BJ (cell line): ENCODE data around the gene GPA33. TPM values are rescaled to one million over a fixed set of nuclear protein-coding genes. Genes with fewer than 3 reads are reported as not detected.
"Not testable (repeated sequence)": the region's sequence is repeated elsewhere in the genome, so short reads cannot be mapped to it uniquely, and the experiment has no call there.

Source experiments
- CTCF ChIA-PET: fragments of 350-600 bp; formaldehyde crosslinking; extraction: SDS; loops from one replicate; lab custom pipeline; 2021; ENCODE audit warnings: antibody characterized with exemption, inconsistent platforms; lab: Yijun Ruan, JAX
- POLR2A ChIA-PET: fragments of 300-600 bp; sonication (Branson Sonifier 250); formaldehyde crosslinking; extraction: SDS; loops from one replicate; lab custom pipeline; 2021; ENCODE audit warnings: antibody characterized with exemption; lab: Charles Lee
- DNase-seq: peaks from one replicate; pipeline ENCODE4 v3.0.0-alpha.2; 2011; ENCODE audit warnings: low read depth
- H3K27me3 ChIP-seq: 2 replicates; pipeline ENCODE4 v1.6.0; 2011; ENCODE audit warnings: low read length; ENCODE audit not compliant: control insufficient read depth, insufficient read depth
- H3K36me3 ChIP-seq: 2 replicates; pipeline ENCODE4 v1.5.1; 2011; ENCODE audit warnings: low read length; ENCODE audit not compliant: control insufficient read depth, insufficient read depth
- H3K4me3 ChIP-seq: 2 replicates; pipeline ENCODE4 v1.5.1; 2011; ENCODE audit warnings: low read depth, mild to moderate bottlenecking, control low read depth, low read length
- CTCF ChIP-seq: IDR thresholded peaks from 2 replicates; pipeline ENCODE4 v1.5.1; 2011; ENCODE audit warnings: low read depth, mild to moderate bottlenecking, control low read depth, inconsistent platforms, low read length, moderate library complexity; ENCODE audit not compliant: insufficient read depth
- polyA plus RNA-seq: library from polyadenylated mRNA; depleted of rRNA; stranded (reverse); fragments of >200 nt; gene quantifications from 2 replicates; pipeline ENCODE4 v1.2.3, GENCODE V29; 2011

The GPA33 gene
- polyA plus RNA-seq, 1 experiment, result not detected

DNA sequence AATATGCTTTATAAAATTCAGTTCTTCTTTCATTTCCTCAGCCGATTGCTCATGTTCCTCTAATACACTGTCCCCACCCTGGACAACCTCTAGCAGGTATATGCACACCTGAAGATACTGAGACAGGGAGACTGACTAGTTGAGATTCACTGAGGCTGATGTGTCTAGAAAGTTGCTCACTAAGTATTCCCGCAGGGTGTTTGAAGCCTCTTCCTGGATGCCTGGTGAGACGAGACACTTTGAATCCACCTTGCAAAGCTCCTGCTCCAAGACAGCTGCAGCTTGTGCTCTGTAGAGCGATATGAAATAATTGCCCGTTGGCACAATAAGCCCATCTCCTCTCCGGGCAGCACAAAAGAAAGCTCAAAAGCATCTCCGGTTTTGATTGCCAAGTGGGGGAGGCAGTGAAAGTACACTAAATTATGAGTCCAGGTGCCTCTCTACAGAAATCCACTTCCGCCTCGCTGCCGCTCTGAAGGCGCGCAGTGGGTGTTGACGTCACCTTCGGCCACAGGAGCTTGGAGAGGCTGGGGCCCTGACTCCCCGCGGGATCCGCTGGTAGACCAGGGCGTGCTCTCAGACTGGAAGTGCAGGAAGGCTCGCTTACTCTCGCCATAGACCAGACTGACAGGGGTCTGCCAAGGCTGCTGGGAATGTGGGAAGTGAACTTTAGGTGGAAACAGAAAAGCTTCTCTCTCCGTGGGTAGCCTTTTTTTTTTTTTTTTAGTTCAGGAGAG, 46.3 kb downstream of the GPA33 start:
- POLR2A ChIA-PET, result no interaction called here

DNA sequence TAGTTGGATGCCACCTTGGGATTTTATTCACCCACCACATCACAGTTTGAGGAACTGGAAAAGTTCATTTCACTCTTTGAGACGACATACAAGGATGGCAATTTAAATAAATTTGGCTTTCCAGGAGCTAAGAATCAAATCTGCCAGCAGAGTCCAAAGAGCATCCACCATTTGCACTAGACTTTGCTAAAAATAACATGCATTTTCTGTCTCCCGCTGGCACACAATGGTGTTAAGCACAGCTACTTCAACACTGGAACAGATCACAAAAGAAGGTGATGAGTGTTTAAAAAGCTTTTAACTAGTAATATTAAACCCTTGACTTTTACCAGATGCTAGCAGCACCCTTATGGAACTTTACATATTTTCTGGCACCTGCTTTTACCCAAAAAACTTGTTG, 56.5 kb downstream of the GPA33 start:
- CTCF ChIA-PET, result no interaction called here
- POLR2A ChIA-PET, result no interaction called here

More for the DNA sequence above, 46.3 kb downstream of the GPA33 start:
- Histone ChIP-seq H3K36me3 (no peaks in the 10 kb centered on the region), H3K27me3 (no peaks in the 10 kb centered on the region), H3K4me3 (no peak overlapping the region)
- TF ChIP-seq CTCF, result no peak
- no peak for DNase-seq
- CTCF ChIA-PET, result interaction anchor here (0.6 to 1.3 kb wide), 3 partner anchors 13 to 28 kb away, joined by 3 to 5 read pairs (median 4); no protein-coding TSS in a partner anchor

DNA sequence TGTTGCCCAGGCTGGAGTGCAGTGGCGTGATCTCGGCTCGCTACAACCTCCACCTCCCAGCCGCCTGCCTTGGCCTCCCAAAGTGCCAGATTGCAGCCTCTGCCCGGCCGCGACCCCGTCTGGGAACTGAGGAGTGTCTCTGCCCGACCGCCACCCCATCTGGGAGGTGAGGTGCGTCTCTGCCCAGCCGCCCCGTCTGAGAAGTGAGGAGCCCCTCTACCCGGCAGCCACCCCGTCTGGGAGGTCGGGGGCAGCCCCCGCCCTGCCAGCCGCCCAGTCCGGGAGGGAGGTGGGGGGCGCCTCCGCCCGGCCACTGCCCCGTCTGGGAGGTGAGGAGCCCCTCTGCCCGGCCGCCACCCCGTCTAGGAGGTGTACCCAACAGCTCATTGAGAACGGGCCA, 60.6 kb downstream of the GPA33 start:
- CTCF ChIA-PET, H3K27me3 ChIP-seq, POLR2A ChIA-PET, DNase-seq, H3K36me3 ChIP-seq, H3K4me3 ChIP-seq: not testable (repeated sequence)

More for the DNA sequence above, 56.5 kb downstream of the GPA33 start:
- H3K36me3 ChIP-seq, result no peaks in the 10 kb centered on the region
- no peaks in the 10 kb centered on the region for H3K27me3 ChIP-seq
- no peak for TF ChIP-seq CTCF
- no peak for DNase-seq
- no peak overlapping the region for H3K4me3 ChIP-seq

GRCh38 chr1:167022384-167022783, 67.8 kb downstream of the GPA33 start:
- POLR2A ChIA-PET, result no interaction called here
- no peaks in the 10 kb centered on the region for H3K36me3 ChIP-seq
- H3K27me3 ChIP-seq, result no peaks in the 10 kb centered on the region
- CTCF ChIA-PET, result interaction anchor here (0.6 kb wide), 2 partner anchors 59 to 63 kb away, joined by 3 to 6 read pairs; no protein-coding TSS in a partner anchor
- no peak for TF ChIP-seq CTCF
- DNase-seq, result no peak
- H3K4me3 ChIP-seq, result no peak overlapping the region

GRCh38 chr1:167016100-167016750, 74.0 kb downstream of the GPA33 start:
- ChIA-PET CTCF (interaction anchor here (0.6 kb wide), 1 partner anchor 27 kb away, joined by 3 read pairs; no protein-coding TSS in a partner anchor), POLR2A (no interaction called here)
- no peak for TF ChIP-seq CTCF

More at GRCh38 chr1:167016100-167016750, 74.0 kb downstream of the GPA33 start:
- Histone ChIP-seq H3K36me3 (no peaks in the 10 kb centered on the region), H3K27me3 (no peaks in the 10 kb centered on the region), H3K4me3 (no peak overlapping the region)
- no peak for DNase-seq
